Body of pancreas (tissue), 4 donors: ENCODE measurements around the gene ANTKMT. TPM values are rescaled to one million over a fixed set of nuclear protein-coding genes. Genes with fewer than 3 reads are reported as not detected.

Experiments used
- ATAC-seq: fragments of 150-250 bp; one replicate; pipeline ENCODE4 v1.9.1; 2016
- DNase-seq, 4 donors: peaks; one replicate each; pipeline ENCODE4 v3.0.0-alpha.2; 2019
- H3K27ac ChIP-seq, 4 donors: fragments of 200-600 bp; sonication (generic); 1 replicate in 3 of 4; 2 replicates in 1 of 4; pipeline versions ENCODE4 v1.5.1 to v1.6.1; 2016 to 2019; ENCODE audit warnings: mild to moderate bottlenecking in 1 of 4, mixed read lengths in 1 of 4, moderate library complexity in 1 of 4
- H3K27me3 ChIP-seq, 2 donors: fragments of 200-600 bp; sonication (generic); one replicate each; pipeline ENCODE4 v1.6.0; 2016; ENCODE audit warnings: mild to moderate bottlenecking in 1 of 2
- H3K36me3 ChIP-seq, 2 donors: fragments of 200-600 bp; sonication (generic); replicated peaks in 1 of 2; 2 replicates each; pipeline ENCODE4 v1.5.1; 2016; ENCODE audit warnings: low read depth in 2 of 2; ENCODE audit not compliant: insufficient read depth in 1 of 2
- H3K4me1 ChIP-seq: fragments of 200-600 bp; sonication (generic); one replicate; pipeline ENCODE4 v1.6.0; 2016
- H3K4me3 ChIP-seq, 2 donors: fragments of 200-600 bp; sonication (generic); 1 replicate in 1 of 2; 2 replicates in 1 of 2; pipeline ENCODE4 v1.5.1; 2016 to 2019
- H3K9me3 ChIP-seq, 3 donors: fragments of 200-600 bp; sonication (generic); 1 replicate in 2 of 3; 2 replicates in 1 of 3; pipeline ENCODE4 v1.5.1; 2016
- CTCF ChIP-seq, 7 experiments: fragments of 450-650 bp in 4 of 7; fragments of 200-600 bp in 3 of 7; sonication (generic) in 3 of 7; IDR thresholded peaks; one replicate each; pipeline ENCODE4 v1.5.1; 2016 to 2019; ENCODE audit warnings: antibody characterized with exemption in 7 of 7
- POLR2A ChIP-seq, 3 donors: fragments of 450-650 bp; IDR thresholded peaks; one replicate each; pipeline ENCODE4 v1.6.1; 2016; ENCODE audit warnings: antibody characterized with exemption in 3 of 3, mild to moderate bottlenecking in 2 of 3
- WGBS, 2 donors: methylation state at CpG; one replicate each; pipeline ENCODE4 v1.1.5; 2017; 5-methylcytosine and 5-hydroxymethylcytosine counted together
- intact Hi-C: fragments of 100-400 bp; cut with DNase I; formaldehyde crosslinking; loops from one replicate; pipeline ENCODE4 v1.15.1; 2023
- total RNA-seq, 2 donors: library from RNA; depleted of rRNA; stranded (reverse); fragments of >200 nt; gene quantifications; one replicate each; pipeline ENCODE4 v1.1.0, GENCODE V29; 2016

Gene ANTKMT
- total RNA-seq, 2 donors from 2014 or later, result 71.6 to 189 TPM

- Histone ChIP-seq H3K4me1 (peaks cover 6% of the 10 kb centered on the region), H3K9me3 (no peaks in the 10 kb centered on the region), H3K4me3 (no peak overlapping the region), H3K27ac (no peak overlapping the region), H3K27me3 (no peaks in the 10 kb centered on the region), H3K36me3 (peaks cover 5 to 15% of the 10 kb centered on the region in 2 donors)
- TF ChIP-seq CTCF (IDR thresholded peaks at IDR 0.05), result no peak
- no peak for TF ChIP-seq POLR2A (IDR thresholded peaks at IDR 0.05)
- ATAC-seq (no peak), DNase-seq (peak in 1 of 4 donors; percentile 16)
- 87 to 95% methylated on average over 4 to 27 of the region's 34 CpGs for WGBS, 2 donors
- intact Hi-C loops, result no loop called here
Observed at GRCh38 chr16:733382-734207, 12.6 kb downstream of the ANTKMT start.

- intact Hi-C loops, result no loop called here
- Histone ChIP-seq H3K27ac (no peak overlapping the region), H3K36me3 (peaks cover 5 to 15% of the 10 kb centered on the region in 2 donors), H3K4me1 (peaks cover 2% of the 10 kb centered on the region), H3K4me3 (no peak overlapping the region), H3K9me3 (no peaks in the 10 kb centered on the region), H3K27me3 (no peaks in the 10 kb centered on the region)
- WGBS, 2 donors, result 91 to 94% methylated on average over 21 to 43 of the region's 49 CpGs
- DNase-seq (no peak), ATAC-seq (no peak)
- TF ChIP-seq CTCF (IDR thresholded peaks at IDR 0.05), result no peak
- no peak for TF ChIP-seq POLR2A (IDR thresholded peaks at IDR 0.05)
Observed at GRCh38 chr16:734208-734980, 13.4 kb downstream of the ANTKMT start.

GRCh38 chr16:734981-735881 is 14.3 kb downstream of the ANTKMT start:
- ATAC-seq (no peak), DNase-seq (no peak)
- intact Hi-C loops, result no loop called here
- Histone ChIP-seq H3K36me3 (peaks cover 5 to 15% of the 10 kb centered on the region in 2 donors), H3K27me3 (no peaks in the 10 kb centered on the region), H3K9me3 (no peaks in the 10 kb centered on the region), H3K4me1 (peaks cover 11% of the 10 kb centered on the region), H3K27ac (no peak overlapping the region), H3K4me3 (no peak overlapping the region)
- no peak for TF ChIP-seq POLR2A (IDR thresholded peaks at IDR 0.05)
- no peak for TF ChIP-seq CTCF (IDR thresholded peaks at IDR 0.05)
- 92 to 94% methylated on average over 11 to 25 of the region's 25 CpGs for WGBS, 2 donors

GRCh38 chr16:735982-736453 is 15.1 kb downstream of the ANTKMT start:
- no peaks in the 10 kb centered on the region for H3K9me3 ChIP-seq
- peaks cover 5 to 15% of the 10 kb centered on the region in 2 donors for H3K36me3 ChIP-seq
- H3K27ac ChIP-seq, result no peak overlapping the region
- no peaks in the 10 kb centered on the region for H3K27me3 ChIP-seq
- H3K4me1 ChIP-seq, result peaks cover 12% of the 10 kb centered on the region
- intact Hi-C loops, result no loop called here
- ATAC-seq, result no peak
- TF ChIP-seq CTCF (IDR thresholded peaks at IDR 0.05), result no peak
- TF ChIP-seq POLR2A (IDR thresholded peaks at IDR 0.05), result no peak
- WGBS, 2 donors, result 88 to 91% methylated on average over 12 to 13 of the region's 13 CpGs
- no peak overlapping the region for H3K4me3 ChIP-seq
- DNase-seq, result no peak
